ENCODE results near the gene CPZ.
"Not testable (repeated sequence)": the region's sequence is repeated elsewhere in the genome, so short reads cannot be mapped to it uniquely, and the experiment has no call there.

Gene CPZ

GRCh38 chr4:8613421-8614364, 21.1 kb downstream of the CPZ start:
- no peak for DNase-seq

DNA sequence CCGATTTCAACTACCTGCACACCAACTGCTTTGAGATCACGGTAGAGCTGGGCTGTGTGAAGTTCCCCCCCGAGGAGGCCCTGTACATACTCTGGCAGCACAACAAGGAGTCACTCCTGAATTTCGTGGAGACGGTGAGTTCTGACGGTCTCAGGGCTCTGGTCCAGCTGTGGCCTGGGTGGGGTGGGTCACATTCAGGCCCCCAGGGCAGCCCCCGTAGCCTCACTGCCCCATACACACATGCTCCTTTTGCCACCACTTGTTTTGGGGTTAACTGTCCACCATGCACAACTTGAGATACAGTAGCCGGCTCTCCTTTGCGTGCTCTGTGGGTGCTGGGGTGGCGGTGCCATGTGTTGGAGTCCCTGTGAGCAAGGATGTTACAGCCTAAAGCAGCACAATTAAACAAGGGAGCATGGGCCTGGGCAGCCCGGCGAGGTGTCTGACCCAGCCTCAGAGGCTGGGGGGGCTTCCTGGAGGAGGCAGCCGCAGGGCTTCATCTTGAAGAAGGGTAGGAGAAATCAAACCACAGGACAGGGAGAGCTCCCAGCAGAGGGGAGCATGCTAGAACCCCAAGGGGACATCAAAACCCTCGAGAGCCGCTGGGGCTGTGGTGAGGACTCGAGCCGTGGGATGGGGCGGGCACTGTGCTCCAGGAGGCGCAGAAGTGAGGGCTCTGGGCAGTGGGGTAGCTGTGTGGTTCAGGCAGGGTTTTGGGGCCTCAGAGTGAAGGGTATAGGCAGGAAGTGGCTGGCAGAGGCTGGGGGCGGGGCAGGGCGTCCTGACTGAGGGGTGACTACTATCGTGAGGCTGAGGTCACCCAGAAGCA, 22.0 kb downstream of the CPZ start:
- no peak for DNase-seq

DNA sequence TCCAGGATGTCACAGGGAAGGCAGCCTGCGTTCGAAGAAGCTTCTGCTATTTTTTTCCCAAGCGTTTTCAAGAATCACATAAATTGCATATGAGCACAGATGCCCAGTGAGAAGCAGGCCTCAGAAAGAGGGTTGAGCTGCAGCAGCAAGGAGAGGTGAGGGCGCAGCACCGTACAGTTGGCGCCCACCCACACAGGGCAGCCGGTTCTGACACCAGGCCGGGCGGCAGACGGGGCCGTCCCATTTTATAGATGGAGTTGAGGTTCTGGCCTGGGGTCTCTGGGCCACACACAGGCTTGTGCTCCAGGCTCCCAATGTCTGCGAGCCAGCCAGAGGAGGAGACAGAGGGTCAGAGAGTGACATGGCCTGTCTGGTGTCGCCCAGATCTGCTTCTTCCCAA, 22.8 kb downstream of the CPZ start:
- no peak for DNase-seq

DNA sequence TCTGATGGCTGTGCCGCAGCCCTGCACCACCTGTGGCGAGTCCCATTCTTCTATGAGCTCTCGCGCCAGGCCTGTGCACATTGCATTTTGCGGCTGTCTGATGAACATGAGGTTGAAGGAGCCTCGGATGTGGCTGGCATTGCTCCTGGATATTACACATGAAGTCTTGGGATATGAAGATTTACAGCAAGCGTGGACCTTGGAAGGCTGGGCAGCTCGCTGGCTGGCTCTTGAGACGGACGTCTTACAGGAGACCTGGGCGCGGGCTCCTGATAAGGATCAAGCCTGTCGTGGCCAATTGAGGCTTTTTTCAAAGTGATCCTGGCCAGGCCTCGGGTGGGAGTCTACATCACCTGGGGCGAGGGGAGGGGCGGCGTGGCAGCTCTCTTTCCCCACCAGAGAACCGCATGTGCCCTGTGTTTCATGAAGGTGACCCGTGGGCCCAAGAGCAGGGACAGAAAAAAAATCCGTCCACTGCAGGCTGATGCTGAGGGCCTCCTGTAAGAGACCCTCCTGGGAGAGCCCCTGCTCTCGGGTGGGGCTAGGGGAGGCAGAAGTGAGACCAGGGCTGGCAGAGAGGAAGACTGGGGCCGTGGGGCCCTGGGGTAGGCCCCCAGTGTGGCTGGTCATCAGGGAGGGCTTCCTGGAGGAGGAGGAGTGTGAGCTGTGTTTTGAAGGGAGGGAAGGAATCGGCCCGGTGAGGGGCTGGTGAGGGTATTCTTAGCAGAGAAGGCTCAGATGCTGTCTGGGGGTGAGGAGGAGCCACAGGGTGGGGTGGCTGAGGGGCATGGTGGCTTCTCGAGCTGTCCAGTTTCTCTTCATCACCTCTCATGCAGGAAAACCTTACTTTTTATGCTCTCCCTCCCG, 23.6 kb downstream of the CPZ start:
- DNase-seq = no peak

DNA sequence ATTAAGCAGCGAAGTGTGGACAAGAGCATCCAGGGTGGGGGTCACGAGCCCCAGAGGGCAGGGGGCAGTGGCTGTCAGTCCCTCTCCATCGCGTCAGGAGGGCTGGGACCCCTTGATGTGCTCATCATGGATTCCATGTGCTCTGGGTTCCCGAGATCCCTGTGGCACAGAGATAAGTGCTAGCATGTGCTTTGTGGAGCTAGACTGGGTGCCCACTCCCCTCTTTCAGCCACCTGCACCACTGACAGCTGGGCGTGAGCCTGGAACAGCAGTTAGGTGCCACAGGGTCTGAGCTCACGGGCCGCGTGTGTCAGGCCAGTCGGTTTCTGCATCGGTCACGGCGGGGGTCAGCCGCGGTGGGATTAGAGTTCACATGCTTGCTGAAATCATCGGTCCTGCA, 24.3 kb downstream of the CPZ start:
- no peak for DNase-seq

- DNase-seq = no peak
Measured at GRCh38 chr4:8617486-8618040, 25.0 kb downstream of the CPZ start.

GRCh38 chr4:8618421-8618820, 25.9 kb downstream of the CPZ start:
- DNase-seq = no peak

- DNase-seq = no peak
Measured at GRCh38 chr4:8618961-8619720, 26.6 kb downstream of the CPZ start.

DNA sequence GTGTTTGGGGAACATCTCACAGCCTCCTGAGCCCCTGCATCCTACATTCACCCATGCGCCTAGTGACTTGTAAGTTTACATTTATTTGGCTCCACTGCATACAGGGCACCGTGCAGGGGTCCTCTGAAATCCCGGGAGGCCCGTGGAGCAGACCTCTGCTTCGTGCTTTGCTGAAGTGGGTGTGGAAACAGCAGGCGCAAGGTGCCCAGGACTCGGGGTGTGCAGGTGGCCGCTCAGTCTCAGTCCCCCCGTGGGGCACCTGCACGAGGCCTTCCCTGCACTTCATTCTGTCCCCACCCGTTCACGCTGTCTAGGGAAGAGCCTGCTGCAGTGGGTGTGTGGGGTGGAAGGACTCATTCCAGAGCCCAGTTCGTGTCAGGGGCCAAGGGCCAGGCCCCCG, 28.6 kb downstream of the CPZ start:
- not testable (repeated sequence) for DNase-seq

DNA sequence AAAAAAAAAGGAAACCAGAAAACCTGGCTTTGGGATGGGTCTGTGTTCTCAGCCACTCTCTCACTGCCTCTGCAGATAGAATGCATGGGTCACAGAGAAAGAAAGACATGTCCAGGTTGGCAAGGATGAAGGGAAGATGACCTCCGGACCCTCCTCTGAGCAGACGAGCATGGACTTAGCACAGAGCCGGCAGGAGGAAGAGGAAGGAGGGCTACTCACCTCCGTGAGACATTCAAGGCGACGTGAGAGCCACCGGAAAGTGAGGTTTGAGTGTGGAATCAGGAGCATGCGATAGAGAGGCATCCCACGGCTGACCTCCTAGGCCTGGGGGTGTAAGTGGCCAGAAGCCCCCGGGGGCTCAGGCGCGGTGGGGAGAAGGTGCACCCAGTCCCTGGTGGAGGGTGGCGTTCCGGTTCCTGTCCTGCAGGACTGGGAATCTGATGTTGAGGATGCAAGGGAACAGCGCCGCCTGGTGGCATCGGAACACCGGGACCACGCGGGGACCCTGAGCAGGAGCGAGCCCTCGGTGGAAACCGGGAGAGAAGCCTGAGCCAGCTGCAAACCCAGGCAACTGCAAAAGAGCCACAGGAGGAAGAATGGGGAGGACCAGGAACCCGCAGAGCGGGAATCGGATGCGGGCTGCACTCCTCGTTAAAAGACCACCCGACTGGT, 32.2 kb downstream of the CPZ start:
- DNase-seq = not testable (repeated sequence)

DNA sequence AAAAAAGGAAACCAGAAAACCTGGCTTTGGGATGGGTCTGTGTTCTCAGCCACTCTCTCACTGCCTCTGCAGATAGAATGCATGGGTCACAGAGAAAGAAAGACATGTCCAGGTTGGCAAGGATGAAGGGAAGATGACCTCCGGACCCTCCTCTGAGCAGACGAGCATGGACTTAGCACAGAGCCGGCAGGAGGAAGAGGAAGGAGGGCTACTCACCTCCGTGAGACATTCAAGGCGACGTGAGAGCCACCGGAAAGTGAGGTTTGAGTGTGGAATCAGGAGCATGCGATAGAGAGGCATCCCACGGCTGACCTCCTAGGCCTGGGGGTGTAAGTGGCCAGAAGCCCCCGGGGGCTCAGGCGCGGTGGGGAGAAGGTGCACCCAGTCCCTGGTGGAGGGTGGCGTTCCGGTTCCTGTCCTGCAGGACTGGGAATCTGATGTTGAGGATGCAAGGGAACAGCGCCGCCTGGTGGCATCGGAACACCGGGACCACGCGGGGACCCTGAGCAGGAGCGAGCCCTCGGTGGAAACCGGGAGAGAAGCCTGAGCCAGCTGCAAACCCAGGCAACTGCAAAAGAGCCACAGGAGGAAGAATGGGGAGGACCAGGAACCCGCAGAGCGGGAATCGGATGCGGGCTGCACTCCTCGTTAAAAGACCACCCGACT, 37.8 kb downstream of the CPZ start:
- not testable (repeated sequence) for DNase-seq

DNA sequence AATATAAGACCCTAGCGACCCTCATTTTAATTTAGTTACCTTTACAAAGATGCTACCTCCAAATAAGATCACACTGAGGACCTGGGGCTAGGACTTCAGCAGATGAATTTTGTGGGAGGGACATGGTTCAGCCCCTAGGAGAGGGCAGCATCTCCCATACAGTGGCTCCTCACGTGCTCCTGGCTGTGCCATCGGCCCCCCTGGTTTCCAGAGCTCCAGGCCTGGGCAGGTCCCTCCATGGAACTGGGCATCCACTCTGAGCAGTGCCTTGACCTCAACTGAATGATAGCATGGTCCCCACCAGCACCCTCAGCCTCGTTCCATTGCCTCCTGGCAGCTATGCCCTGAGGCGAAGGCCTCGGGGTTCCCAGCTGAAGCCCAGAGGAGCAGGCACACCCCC, 39.3 kb downstream of the CPZ start:
- not testable (repeated sequence) for DNase-seq

- not testable (repeated sequence) for DNase-seq
Measured at GRCh38 chr4:8634773-8635172, 42.2 kb downstream of the CPZ start.

DNA sequence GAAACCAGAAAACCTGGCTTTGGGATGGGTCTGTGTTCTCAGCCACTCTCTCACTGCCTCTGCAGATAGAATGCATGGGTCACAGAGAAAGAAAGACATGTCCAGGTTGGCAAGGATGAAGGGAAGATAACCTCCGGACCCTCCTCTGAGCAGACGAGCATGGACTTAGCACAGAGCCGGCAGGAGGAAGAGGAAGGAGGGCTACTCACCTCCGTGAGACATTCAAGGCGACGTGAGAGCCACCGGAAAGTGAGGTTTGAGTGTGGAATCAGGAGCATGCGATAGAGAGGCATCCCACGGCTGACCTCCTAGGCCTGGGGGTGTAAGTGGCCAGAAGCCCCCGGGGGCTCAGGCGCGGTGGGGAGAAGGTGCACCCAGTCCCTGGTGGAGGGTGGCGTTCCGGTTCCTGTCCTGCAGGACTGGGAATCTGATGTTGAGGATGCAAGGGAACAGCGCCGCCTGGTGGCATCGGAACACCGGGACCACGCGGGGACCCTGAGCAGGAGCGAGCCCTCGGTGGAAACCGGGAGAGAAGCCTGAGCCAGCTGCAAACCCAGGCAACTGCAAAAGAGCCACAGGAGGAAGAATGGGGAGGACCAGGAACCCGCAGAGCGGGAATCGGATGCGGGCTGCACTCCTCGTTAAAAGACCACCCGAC, 43.5 kb downstream of the CPZ start:
- not testable (repeated sequence) for DNase-seq

DNA sequence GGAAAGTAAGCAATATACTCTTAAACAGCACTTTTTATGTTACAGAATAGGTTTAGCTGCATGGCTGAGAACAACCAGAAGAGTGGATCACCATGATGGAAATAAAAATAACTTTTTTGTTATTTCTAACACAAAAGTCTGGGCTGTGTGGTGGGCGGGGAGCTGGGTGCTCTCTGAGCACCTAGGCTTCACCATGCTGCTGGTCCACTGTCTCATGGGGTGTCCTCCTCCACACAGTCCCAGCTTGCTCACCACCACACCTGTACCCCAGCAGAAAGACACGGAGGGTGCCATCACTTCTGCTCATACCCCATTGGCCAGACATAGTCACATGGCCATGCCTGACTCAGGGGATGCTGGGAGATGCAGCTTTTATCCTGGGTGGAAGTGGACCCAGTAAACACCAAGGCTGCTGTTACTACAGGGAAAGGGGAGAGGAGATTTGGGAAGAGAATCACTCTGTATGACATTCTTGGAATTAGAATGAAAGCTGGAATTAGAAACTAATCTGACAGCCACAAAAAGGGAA, 45.0 kb downstream of the CPZ start:
- no peak for DNase-seq

GRCh38 chr4:8639021-8639420, 46.5 kb downstream of the CPZ start:
- no peak for DNase-seq

GRCh38 chr4:8639777-8640720, 47.5 kb downstream of the CPZ start:
- DNase-seq = no peak

GRCh38 chr4:8640816-8641215, 48.3 kb downstream of the CPZ start:
- no peak for DNase-seq

GRCh38 chr4:8641256-8641655, 48.7 kb downstream of the CPZ start:
- no peak for DNase-seq
